Measurements from ENCODE around the gene PHF11.

Gene PHF11

DNA sequence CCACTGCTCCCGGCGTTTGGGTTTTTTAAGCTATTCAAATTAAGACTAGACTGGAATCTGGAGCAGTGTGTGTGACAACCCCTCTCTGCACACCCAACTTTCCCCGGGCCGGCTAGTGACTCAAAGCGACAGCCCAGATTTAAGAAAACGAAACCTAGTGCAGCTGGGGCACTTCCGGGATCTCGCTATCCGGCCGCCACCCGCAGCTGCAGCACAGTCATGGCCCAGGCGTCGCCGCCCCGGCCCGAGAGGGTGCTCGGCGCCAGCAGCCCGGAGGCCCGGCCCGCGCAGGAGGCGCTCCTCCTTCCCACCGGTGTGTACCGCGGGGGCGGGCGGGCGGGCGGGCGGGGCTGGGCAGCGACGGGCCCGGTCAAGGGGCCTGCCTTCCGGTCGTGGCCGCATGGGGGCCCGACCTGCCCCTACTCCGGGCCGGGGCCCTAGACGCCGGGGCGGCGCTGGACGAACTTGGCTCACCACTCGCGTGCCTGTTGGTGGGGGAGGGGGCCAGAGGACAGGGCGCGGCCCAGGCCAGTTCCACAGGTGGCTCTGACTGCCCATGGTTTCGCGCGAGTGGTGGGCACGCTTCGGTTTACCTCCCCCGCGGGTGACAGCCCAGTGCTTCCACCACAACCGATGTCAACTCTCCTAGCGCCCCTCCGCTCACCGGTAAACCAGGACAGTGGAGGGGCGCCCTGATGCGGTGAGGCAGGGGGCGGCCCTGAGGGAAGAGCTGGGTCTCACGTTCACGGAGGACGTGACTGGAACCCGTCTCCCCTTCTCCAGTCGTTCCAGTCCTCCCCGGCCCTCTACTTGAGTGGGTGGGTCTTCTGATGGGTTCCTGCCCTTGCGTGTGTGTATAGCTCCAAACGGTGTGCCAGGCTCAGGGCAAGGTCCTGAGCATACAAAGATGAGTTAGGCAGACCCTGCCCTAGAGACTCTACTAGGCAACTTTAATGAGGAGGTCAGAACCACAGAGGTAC lies at the start of gene PHF11:
Gene PHF11 (plus strand): TSS at position 171 of the 980 bp plus-strand sequence. CDS start 49 bp downstream, at position 220.
- Histone ChIP-seq H3K27ac (ENCODE audit: extremely low read depth, low read depth, low read length) (peak within 1 kb of the TSS; percentile 53; the same call in 1 of the 2 replicates), H3K36me3 (ENCODE audit: control insufficient read depth in 2 of 2, insufficient read depth in 1 of 2, low read length in 2 of 2) (no peaks in the 10 kb centered on the region), H3K4me1 (ENCODE audit: control insufficient read depth, insufficient read depth, low read length) (no peaks in the 10 kb centered on the region), H3K9me3 (ENCODE audit: control insufficient read depth, insufficient read depth, low read depth, low read length) (no peaks in the 10 kb centered on the region), H3K4me3 (ENCODE audit: low read depth, low read length) (peak within 1 kb of the TSS; percentile 48)
- ChIA-PET POLR2A (interaction anchor here (0.5 to 1.1 kb wide), 4 partner anchors 9 to 52 kb away, joined by 3 to 8 read pairs (median 5); partner anchors contain the start of genes CAB39L and SETDB2), CTCF (interaction anchor here (0.7 kb wide), 1 partner anchor 21 kb away, joined by 3 read pairs; no protein-coding TSS in a partner anchor)
- TF ChIP-seq ZNF791 (tag by site-specific recombination; IDR thresholded peaks at IDR 0.05) (no peak), ZNF423 (tag by site-specific recombination; IDR thresholded peaks at IDR 0.05) (no peak), ZEB2 (tag by site-specific recombination; IDR thresholded peaks at IDR 0.05) (no peak), ZBTB8A (tag by site-specific recombination; IDR thresholded peaks at IDR 0.05) (no peak), GLI4 (tag by site-specific recombination; IDR thresholded peaks at IDR 0.05) (no peak), ZSCAN30 (tag by site-specific recombination; IDR thresholded peaks at IDR 0.05) (no peak), ZNF354C (tag by site-specific recombination; IDR thresholded peaks at IDR 0.05; ENCODE audit: borderline replicate concordance, low read depth) (no peak), ZNF202 (tag by site-specific recombination; IDR thresholded peaks at IDR 0.05; ENCODE audit: borderline replicate concordance) (peak; percentile 98), ZNF785 (tag by site-specific recombination; IDR thresholded peaks at IDR 0.05) (no peak), ZNF529 (tag by site-specific recombination; IDR thresholded peaks at IDR 0.05; ENCODE audit: insufficient replicate concordance) (no peak), ZFP3 (tag by site-specific recombination; IDR thresholded peaks at IDR 0.05; ENCODE audit: low read depth) (no peak), KLF1 (tag by site-specific recombination; IDR thresholded peaks at IDR 0.05) (no peak), ZNF19 (tag by site-specific recombination; IDR thresholded peaks at IDR 0.05; ENCODE audit: low read depth) (no peak), ZNF473 (tag by site-specific recombination; IDR thresholded peaks at IDR 0.05) (no peak), ZNF530 (tag by site-specific recombination; IDR thresholded peaks at IDR 0.05; ENCODE audit: low read depth) (no peak), KLF7 (tag by site-specific recombination; IDR thresholded peaks at IDR 0.05; ENCODE audit: borderline replicate concordance) (0 out of 2 replicates have a peak, but pooled peaks have one; percentile 47), ZNF184 (tag by site-specific recombination; IDR thresholded peaks at IDR 0.05) (no peak), ZBTB21 (tag by site-specific recombination; IDR thresholded peaks at IDR 0.05) (no peak), ZBTB7A (tag by site-specific recombination; IDR thresholded peaks at IDR 0.05; ENCODE audit: low read depth) (no peak), KLF10 (tag by site-specific recombination; IDR thresholded peaks at IDR 0.05) (no peak), SCRT1 (tag by site-specific recombination; IDR thresholded peaks at IDR 0.05; ENCODE audit: borderline replicate concordance) (peak; percentile 73; the same call in 1 of the 2 replicates), ZNF521 (tag by site-specific recombination; IDR thresholded peaks at IDR 0.05) (no peak)
- TF ChIP-seq, protein P1, sequence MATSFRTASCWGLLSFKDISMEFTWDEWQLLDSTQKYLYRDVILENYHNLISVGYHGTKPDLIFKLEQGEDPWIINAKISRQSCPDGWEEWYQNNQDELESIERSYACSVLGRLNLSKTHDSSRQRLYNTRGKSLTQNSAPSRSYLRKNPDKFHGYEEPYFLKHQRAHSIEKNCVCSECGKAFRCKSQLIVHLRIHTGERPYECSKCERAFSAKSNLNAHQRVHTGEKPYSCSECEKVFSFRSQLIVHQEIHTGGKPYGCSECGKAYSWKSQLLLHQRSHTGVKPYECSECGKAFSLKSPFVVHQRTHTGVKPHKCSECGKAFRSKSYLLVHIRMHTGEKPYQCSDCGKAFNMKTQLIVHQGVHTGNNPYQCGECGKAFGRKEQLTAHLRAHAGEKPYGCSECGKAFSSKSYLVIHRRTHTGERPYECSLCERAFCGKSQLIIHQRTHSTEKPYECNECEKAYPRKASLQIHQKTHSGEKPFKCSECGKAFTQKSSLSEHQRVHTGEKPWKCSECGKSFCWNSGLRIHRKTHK (tag by site-specific recombination; IDR thresholded peaks at IDR 0.05): no peak
- TF ChIP-seq, protein P2, sequence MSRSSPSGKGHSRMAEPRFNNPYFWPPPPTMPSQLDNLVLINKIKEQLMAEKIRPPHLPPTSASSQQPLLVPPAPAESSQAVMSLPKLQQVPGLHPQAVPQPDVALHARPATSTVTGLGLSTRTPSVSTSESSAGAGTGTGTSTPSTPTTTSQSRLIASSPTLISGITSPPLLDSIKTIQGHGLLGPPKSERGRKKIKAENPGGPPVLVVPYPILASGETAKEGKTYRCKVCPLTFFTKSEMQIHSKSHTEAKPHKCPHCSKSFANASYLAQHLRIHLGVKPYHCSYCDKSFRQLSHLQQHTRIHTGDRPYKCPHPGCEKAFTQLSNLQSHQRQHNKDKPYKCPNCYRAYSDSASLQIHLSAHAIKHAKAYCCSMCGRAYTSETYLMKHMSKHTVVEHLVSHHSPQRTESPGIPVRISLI (tag by site-specific recombination; IDR thresholded peaks at IDR 0.05): no peak
- TF ChIP-seq, protein P3, sequence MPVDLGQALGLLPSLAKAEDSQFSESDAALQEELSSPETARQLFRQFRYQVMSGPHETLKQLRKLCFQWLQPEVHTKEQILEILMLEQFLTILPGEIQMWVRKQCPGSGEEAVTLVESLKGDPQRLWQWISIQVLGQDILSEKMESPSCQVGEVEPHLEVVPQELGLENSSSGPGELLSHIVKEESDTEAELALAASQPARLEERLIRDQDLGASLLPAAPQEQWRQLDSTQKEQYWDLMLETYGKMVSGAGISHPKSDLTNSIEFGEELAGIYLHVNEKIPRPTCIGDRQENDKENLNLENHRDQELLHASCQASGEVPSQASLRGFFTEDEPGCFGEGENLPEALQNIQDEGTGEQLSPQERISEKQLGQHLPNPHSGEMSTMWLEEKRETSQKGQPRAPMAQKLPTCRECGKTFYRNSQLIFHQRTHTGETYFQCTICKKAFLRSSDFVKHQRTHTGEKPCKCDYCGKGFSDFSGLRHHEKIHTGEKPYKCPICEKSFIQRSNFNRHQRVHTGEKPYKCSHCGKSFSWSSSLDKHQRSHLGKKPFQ (tag by site-specific recombination; IDR thresholded peaks at IDR 0.05): no peak
- TF ChIP-seq, protein P4, sequence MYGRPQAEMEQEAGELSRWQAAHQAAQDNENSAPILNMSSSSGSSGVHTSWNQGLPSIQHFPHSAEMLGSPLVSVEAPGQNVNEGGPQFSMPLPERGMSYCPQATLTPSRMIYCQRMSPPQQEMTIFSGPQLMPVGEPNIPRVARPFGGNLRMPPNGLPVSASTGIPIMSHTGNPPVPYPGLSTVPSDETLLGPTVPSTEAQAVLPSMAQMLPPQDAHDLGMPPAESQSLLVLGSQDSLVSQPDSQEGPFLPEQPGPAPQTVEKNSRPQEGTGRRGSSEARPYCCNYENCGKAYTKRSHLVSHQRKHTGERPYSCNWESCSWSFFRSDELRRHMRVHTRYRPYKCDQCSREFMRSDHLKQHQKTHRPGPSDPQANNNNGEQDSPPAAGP (tag by site-specific recombination; IDR thresholded peaks at IDR 0.05): no peak
- TF ChIP-seq, protein P5, sequence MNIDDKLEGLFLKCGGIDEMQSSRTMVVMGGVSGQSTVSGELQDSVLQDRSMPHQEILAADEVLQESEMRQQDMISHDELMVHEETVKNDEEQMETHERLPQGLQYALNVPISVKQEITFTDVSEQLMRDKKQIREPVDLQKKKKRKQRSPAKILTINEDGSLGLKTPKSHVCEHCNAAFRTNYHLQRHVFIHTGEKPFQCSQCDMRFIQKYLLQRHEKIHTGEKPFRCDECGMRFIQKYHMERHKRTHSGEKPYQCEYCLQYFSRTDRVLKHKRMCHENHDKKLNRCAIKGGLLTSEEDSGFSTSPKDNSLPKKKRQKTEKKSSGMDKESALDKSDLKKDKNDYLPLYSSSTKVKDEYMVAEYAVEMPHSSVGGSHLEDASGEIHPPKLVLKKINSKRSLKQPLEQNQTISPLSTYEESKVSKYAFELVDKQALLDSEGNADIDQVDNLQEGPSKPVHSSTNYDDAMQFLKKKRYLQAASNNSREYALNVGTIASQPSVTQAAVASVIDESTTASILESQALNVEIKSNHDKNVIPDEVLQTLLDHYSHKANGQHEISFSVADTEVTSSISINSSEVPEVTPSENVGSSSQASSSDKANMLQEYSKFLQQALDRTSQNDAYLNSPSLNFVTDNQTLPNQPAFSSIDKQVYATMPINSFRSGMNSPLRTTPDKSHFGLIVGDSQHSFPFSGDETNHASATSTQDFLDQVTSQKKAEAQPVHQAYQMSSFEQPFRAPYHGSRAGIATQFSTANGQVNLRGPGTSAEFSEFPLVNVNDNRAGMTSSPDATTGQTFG (tag by site-specific recombination; IDR thresholded peaks at IDR 0.05; ENCODE audit: borderline replicate concordance): no peak
- TF ChIP-seq, protein P6, sequence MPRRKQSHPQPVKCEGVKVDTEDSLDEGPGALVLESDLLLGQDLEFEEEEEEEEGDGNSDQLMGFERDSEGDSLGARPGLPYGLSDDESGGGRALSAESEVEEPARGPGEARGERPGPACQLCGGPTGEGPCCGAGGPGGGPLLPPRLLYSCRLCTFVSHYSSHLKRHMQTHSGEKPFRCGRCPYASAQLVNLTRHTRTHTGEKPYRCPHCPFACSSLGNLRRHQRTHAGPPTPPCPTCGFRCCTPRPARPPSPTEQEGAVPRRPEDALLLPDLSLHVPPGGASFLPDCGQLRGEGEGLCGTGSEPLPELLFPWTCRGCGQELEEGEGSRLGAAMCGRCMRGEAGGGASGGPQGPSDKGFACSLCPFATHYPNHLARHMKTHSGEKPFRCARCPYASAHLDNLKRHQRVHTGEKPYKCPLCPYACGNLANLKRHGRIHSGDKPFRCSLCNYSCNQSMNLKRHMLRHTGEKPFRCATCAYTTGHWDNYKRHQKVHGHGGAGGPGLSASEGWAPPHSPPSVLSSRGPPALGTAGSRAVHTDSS (tag by site-specific recombination; IDR thresholded peaks at IDR 0.05): no peak
